ENCODE data around the gene DACH1.

Gene DACH1

GRCh38 chr13:71875823-71876222, 8.8 kb upstream of the DACH1 start:
- Histone ChIP-seq H3K4me1 (ENCODE audit: control insufficient read depth, insufficient read depth, low read length) (peaks cover 3% of the 10 kb centered on the region; the same call in 1 of the 2 replicates), H3K36me3 (ENCODE audit: control insufficient read depth in 2 of 2, insufficient read depth in 1 of 2, low read length in 2 of 2) (no peaks in the 10 kb centered on the region), H3K27ac (ENCODE audit: extremely low read depth, low read depth, low read length) (no peak overlapping the region), H3K4me3 (ENCODE audit: low read depth, low read length) (no peak overlapping the region), H3K9me3 (ENCODE audit: control insufficient read depth, insufficient read depth, low read depth, low read length) (no peaks in the 10 kb centered on the region)
- ChIA-PET CTCF (no interaction called here), POLR2A (no interaction called here)
- no peak for TF ChIP-seq ZNF629 (tag by site-specific recombination; IDR thresholded peaks at IDR 0.05)
- TF ChIP-seq, protein P1, sequence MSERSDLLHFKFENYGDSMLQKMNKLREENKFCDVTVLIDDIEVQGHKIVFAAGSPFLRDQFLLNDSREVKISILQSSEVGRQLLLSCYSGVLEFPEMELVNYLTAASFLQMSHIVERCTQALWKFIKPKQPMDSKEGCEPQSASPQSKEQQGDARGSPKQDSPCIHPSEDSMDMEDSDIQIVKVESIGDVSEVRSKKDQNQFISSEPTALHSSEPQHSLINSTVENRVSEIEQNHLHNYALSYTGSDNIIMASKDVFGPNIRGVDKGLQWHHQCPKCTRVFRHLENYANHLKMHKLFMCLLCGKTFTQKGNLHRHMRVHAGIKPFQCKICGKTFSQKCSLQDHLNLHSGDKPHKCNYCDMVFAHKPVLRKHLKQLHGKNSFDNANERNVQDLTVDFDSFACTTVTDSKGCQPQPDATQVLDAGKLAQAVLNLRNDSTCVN (tag by site-specific recombination; optimal IDR thresholded peaks at IDR 0.05), result no peak
- TF ChIP-seq ZNF274 (IDR thresholded peaks at IDR 0.05; ENCODE audit: low read length), result no peak
- no peak for TF ChIP-seq ZNF274 (tag by site-specific recombination; IDR thresholded peaks at IDR 0.05; ENCODE audit: borderline replicate concordance)
- no peak for TF ChIP-seq HOXA7 (CRISPR knock-in tag; IDR thresholded peaks at IDR 0.05; ENCODE audit: borderline replicate concordance)
- TF ChIP-seq ZSCAN18 (tag by site-specific recombination; IDR thresholded peaks at IDR 0.05), result no peak
- no peak for TF ChIP-seq KLF7 (tag by site-specific recombination; IDR thresholded peaks at IDR 0.05; ENCODE audit: borderline replicate concordance)
- TF ChIP-seq SP7 (tag by site-specific recombination; IDR thresholded peaks at IDR 0.05), result no peak
- TF ChIP-seq ZNF366 (tag by site-specific recombination; conservative IDR thresholded peaks at IDR 0.05), result no peak
- no peak for TF ChIP-seq ZNF654 (tag by site-specific recombination; IDR thresholded peaks at IDR 0.05; ENCODE audit: low read depth)
- no peak for TF ChIP-seq BCL11A (tag by site-specific recombination; IDR thresholded peaks at IDR 0.05; ENCODE audit: low read depth)

GRCh38 chr13:71874458-71874857, 7.5 kb upstream of the DACH1 start:
- H3K4me1 ChIP-seq (ENCODE audit: control insufficient read depth, insufficient read depth, low read length), result peaks cover 6% of the 10 kb centered on the region; the same call in 1 of the 2 replicates
- POLR2A ChIA-PET, result no interaction called here
- TF ChIP-seq FEZF1 (tag by site-specific recombination; IDR thresholded peaks at IDR 0.05), result peak; percentile 88
- no peak for TF ChIP-seq ZNF114 (tag by site-specific recombination; IDR thresholded peaks at IDR 0.05)
- TF ChIP-seq KLF8 (tag by site-specific recombination; IDR thresholded peaks at IDR 0.05), result no peak
- TF ChIP-seq ZNF785 (tag by site-specific recombination; IDR thresholded peaks at IDR 0.05), result no peak
- TF ChIP-seq, protein P2, sequence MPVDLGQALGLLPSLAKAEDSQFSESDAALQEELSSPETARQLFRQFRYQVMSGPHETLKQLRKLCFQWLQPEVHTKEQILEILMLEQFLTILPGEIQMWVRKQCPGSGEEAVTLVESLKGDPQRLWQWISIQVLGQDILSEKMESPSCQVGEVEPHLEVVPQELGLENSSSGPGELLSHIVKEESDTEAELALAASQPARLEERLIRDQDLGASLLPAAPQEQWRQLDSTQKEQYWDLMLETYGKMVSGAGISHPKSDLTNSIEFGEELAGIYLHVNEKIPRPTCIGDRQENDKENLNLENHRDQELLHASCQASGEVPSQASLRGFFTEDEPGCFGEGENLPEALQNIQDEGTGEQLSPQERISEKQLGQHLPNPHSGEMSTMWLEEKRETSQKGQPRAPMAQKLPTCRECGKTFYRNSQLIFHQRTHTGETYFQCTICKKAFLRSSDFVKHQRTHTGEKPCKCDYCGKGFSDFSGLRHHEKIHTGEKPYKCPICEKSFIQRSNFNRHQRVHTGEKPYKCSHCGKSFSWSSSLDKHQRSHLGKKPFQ (tag by site-specific recombination; IDR thresholded peaks at IDR 0.05), result peak; percentile 43; the same call in 1 of the 2 replicates
- TF ChIP-seq SALL2 (tag by site-specific recombination; IDR thresholded peaks at IDR 0.05; ENCODE audit: borderline replicate concordance), result no peak
- peak; percentile 77 for TF ChIP-seq OSR2 (tag by site-specific recombination; IDR thresholded peaks at IDR 0.05)
- no peak for TF ChIP-seq ZFHX2 (tag by site-specific recombination; conservative IDR thresholded peaks at IDR 0.05)
- TF ChIP-seq ZBTB11 (tag by site-specific recombination; conservative IDR thresholded peaks at IDR 0.05; ENCODE audit: low read depth), result no peak
- TF ChIP-seq YY1 (tag by site-specific recombination; IDR thresholded peaks at IDR 0.05), result no peak
- TF ChIP-seq ZNF132 (tag by site-specific recombination; IDR thresholded peaks at IDR 0.05; ENCODE audit: borderline replicate concordance), result no peak
- no peak for TF ChIP-seq ZNF513 (tag by site-specific recombination; IDR thresholded peaks at IDR 0.05)
- TF ChIP-seq HOXD13 (CRISPR knock-in tag; IDR thresholded peaks at IDR 0.05; ENCODE audit: borderline replicate concordance), result no peak
- TF ChIP-seq KLF10 (tag by site-specific recombination; IDR thresholded peaks at IDR 0.05), result no peak
- TF ChIP-seq ZNF623 (tag by site-specific recombination; IDR thresholded peaks at IDR 0.05), result no peak
- no peak for TF ChIP-seq ZIC2 (tag by site-specific recombination; IDR thresholded peaks at IDR 0.05)

More at GRCh38 chr13:71874458-71874857, 7.5 kb upstream of the DACH1 start:
- Histone ChIP-seq H3K36me3 (ENCODE audit: control insufficient read depth in 2 of 2, insufficient read depth in 1 of 2, low read length in 2 of 2) (no peaks in the 10 kb centered on the region), H3K27ac (ENCODE audit: extremely low read depth, low read depth, low read length) (no peak overlapping the region), H3K9me3 (ENCODE audit: control insufficient read depth, insufficient read depth, low read depth, low read length) (no peaks in the 10 kb centered on the region), H3K4me3 (ENCODE audit: low read depth, low read length) (no peak overlapping the region)
- CTCF ChIA-PET, result no interaction called here
